Dedifferentiated amniotic fluid mesenchymal stem cell (primary cell): ENCODE results near the gene PPIL6.
"Not testable (repeated sequence)": the region's sequence is repeated elsewhere in the genome, so short reads cannot be mapped to it uniquely, and the experiment has no call there.

Experiments used
- DNase-seq: peaks from one replicate; pipeline ENCODE4 v3.0.0-alpha.2; 2016; ENCODE audit errors: extremely low spot score

The PPIL6 gene

GRCh38 chr6:109466212-109466923 lies 25.9 kb upstream of the PPIL6 start:
- no peak for DNase-seq

- DNase-seq: no peak
Measured at GRCh38 chr6:109465772-109466171, 25.3 kb upstream of the PPIL6 start.

GRCh38 chr6:109461733-109462526 lies 21.5 kb upstream of the PPIL6 start:
- no peak for DNase-seq

- DNase-seq: not testable (repeated sequence)
Measured at GRCh38 chr6:109461205-109461604, 20.8 kb upstream of the PPIL6 start.

GRCh38 chr6:109460161-109460829 lies 19.9 kb upstream of the PPIL6 start:
- no peak for DNase-seq

- no peak for DNase-seq
Measured at GRCh38 chr6:109458774-109459531, 18.5 kb upstream of the PPIL6 start.

- no peak for DNase-seq
Measured at GRCh38 chr6:109457562-109457996, 17.2 kb upstream of the PPIL6 start.

- DNase-seq: no peak
Measured at GRCh38 chr6:109456710-109457561, 16.5 kb upstream of the PPIL6 start.

GRCh38 chr6:109456111-109456583 lies 15.7 kb upstream of the PPIL6 start:
- no peak for DNase-seq

- no peak for DNase-seq
Measured at GRCh38 chr6:109455437-109456110, 15.1 kb upstream of the PPIL6 start, which contains the start of gene MICAL1. MICAL1 (minus strand) TSS chr6:109455772; CDS start chr6:109454196, 1,576 bp downstream.

- DNase-seq: no peak
Measured at GRCh38 chr6:109454496-109455436, 14.3 kb upstream of the PPIL6 start.

GRCh38 chr6:109453594-109454495 lies 13.4 kb upstream of the PPIL6 start:
- no peak for DNase-seq

GRCh38 chr6:109453156-109453555 lies 12.7 kb upstream of the PPIL6 start:
- no peak for DNase-seq

- no peak for DNase-seq
Measured at GRCh38 chr6:109452181-109452580, 11.8 kb upstream of the PPIL6 start.

GRCh38 chr6:109451376-109451775 lies 10.9 kb upstream of the PPIL6 start:
- DNase-seq: no peak

- no peak for DNase-seq
Measured at GRCh38 chr6:109450801-109451200, 10.4 kb upstream of the PPIL6 start.

- no peak for DNase-seq
Measured at GRCh38 chr6:109449795-109450673, 9.6 kb upstream of the PPIL6 start.
